ENCODE measurements around the gene MAPK4. TPM values are rescaled to one million over a fixed set of nuclear protein-coding genes. Genes with fewer than 3 reads are reported as not detected.

Gene MAPK4
- total and polyA plus RNA-seq, 2 of the 4 experiments (the other 2 are of a cell fraction), result not detected

- H3K4me2 ChIP-seq (ENCODE audit: low read depth, low read length), result no peak overlapping the region
- dilution Hi-C loops (cut with HindIII; ENCODE audit: low sequenced_read_pairs, unreplicated experiment) (no loop called here), intact Hi-C loops (cut with micrococcal nuclease) (loop anchor here (2.0 kb wide), 1 partner anchor 53 kb away; no protein-coding TSS in a partner anchor), in situ Hi-C loops (cut with MboI; ENCODE audit: low sequenced_read_pairs) (no loop called here)
- no peak overlapping the region for H3K4ac ChIP-seq (ENCODE audit: low read depth, low read length)
- H3K9me3 ChIP-seq (ENCODE audit: control insufficient read depth, insufficient read depth, low read length), result no peaks in the 10 kb centered on the region
- POLR2A ChIA-PET (ENCODE audit: unreplicated experiment), result no interaction called here
- DNase-seq, result no peak
- no peak for ATAC-seq (ENCODE audit: low read depth)
- H3K4me1 ChIP-seq (ENCODE audit: control insufficient read depth, insufficient read depth, low read length), result no peaks in the 10 kb centered on the region
- H4K20me1 ChIP-seq (ENCODE audit: insufficient read depth, low read length), result no peaks in the 10 kb centered on the region
- H2AFZ ChIP-seq (replicated peaks; ENCODE audit: low read length, poor library complexity), result no peak overlapping the region
- no TSS peak for BruUV-seq (replicated peaks)
- no peaks in the 10 kb centered on the region for H3K79me1 ChIP-seq (ENCODE audit: low read depth in 1 of 2, low read length in 2 of 2)
- no peak overlapping the region for H3K9ac ChIP-seq (ENCODE audit: low read depth, low read length)
- H4K5ac ChIP-seq (ENCODE audit: low read depth, low read length), result no peak overlapping the region
- H3K56ac ChIP-seq (ENCODE audit: extremely low read depth, insufficient read depth, low read length), result no peak overlapping the region
- H2AK9ac ChIP-seq (replicated peaks; ENCODE audit: low read depth, low read length, poor library complexity), result no peak overlapping the region
- no peak overlapping the region for H3K27ac ChIP-seq (ENCODE audit: insufficient read depth, low read length)
- no peak overlapping the region for H3K23ac ChIP-seq (ENCODE audit: low read depth, low read length)
- H3K4me3 ChIP-seq (ENCODE audit: insufficient read depth, low read depth, low read length), result no peak overlapping the region
- H2BK120ac ChIP-seq (ENCODE audit: low read depth, low read length), result no peak overlapping the region
- CTCF ChIA-PET, result no interaction called here
- no peak overlapping the region for H3K18ac ChIP-seq (ENCODE audit: low read depth, low read length)
- no peak overlapping the region for H3K14ac ChIP-seq (replicated peaks; ENCODE audit: low read depth, low read length)
- H2BK5ac ChIP-seq (ENCODE audit: low read depth, low read length, poor library complexity, severe bottlenecking), result no peak overlapping the region
- H2BK15ac ChIP-seq (ENCODE audit: low read depth, low read length), result no peak overlapping the region
- no peak overlapping the region for H4K91ac ChIP-seq (ENCODE audit: insufficient read depth, low read depth, low read length)
- H3K36me3 ChIP-seq (ENCODE audit: control insufficient read depth, insufficient read depth, low read length), result no peaks in the 10 kb centered on the region
- H3K27me3 ChIP-seq (ENCODE audit: control insufficient read depth, insufficient read depth, low read length), result no peaks in the 10 kb centered on the region
- H2BK20ac ChIP-seq (ENCODE audit: low read depth, low read length), result no peak overlapping the region
- no peak overlapping the region for H4K8ac ChIP-seq (ENCODE audit: low read depth in 2 of 2, low read length in 2 of 2)
- no CpG with 5 or more reads among the region's 10 CpGs for WGBS, 2 experiments (ENCODE audit: extremely low coverage in 2 of 2, insufficient read length in 1 of 2)
- H2AK5ac ChIP-seq (ENCODE audit: low read depth, low read length), result no peak overlapping the region
- TF ChIP-seq POLR2A (IDR thresholded peaks at IDR 0.05; ENCODE audit: low read depth, low read length), result no peak
- no peak for TF ChIP-seq CEBPB (IDR thresholded peaks at IDR 0.05; ENCODE audit: low read depth, low read length)
- TF ChIP-seq SMC3 (IDR thresholded peaks at IDR 0.05; ENCODE audit: low read depth, low read length), result no peak
- TF ChIP-seq RFX5 (IDR thresholded peaks at IDR 0.05; ENCODE audit: low read depth, low read length), result no peak
- no peak for TF ChIP-seq ELK1 (IDR thresholded peaks at IDR 0.05; ENCODE audit: borderline replicate concordance, low read depth, low read length)
- H3K9me1 ChIP-seq (ENCODE audit: insufficient read depth, low read length), result no peaks in the 10 kb centered on the region
These were observed 119.8 kb downstream of the MAPK4 start for GRCh38 chr18:50679656-50680055.
